B cell (primary cell): ENCODE data around the gene JAM2. TPM values are rescaled to one million over a fixed set of nuclear protein-coding genes. Genes with fewer than 3 reads are reported as not detected.

Experiments
- ATAC-seq: fragments of 200-7000 bp; cut with Tn5 transposase; one replicate; pipeline ENCODE4 v1.10.0; 2021; ENCODE audit warnings: low read depth, mild to moderate bottlenecking, moderate number of reproducible peaks, moderate library complexity
- CTCF ChIA-PET: fragments of 350-600 bp; sonication (Branson Sonifier 250); formaldehyde crosslinking; loops from one replicate; lab custom pipeline; 2021; ENCODE audit warnings: antibody characterized with exemption, inconsistent platforms; lab: Charles Lee
- POLR2A ChIA-PET: fragments of 350-600 bp; sonication (Branson Sonifier 250); formaldehyde crosslinking; loops from one replicate; lab custom pipeline; 2021; ENCODE audit warnings: antibody characterized with exemption; lab: Charles Lee
- DNase-seq: peaks from one replicate; pipeline ENCODE4 v3.0.0; 2013
- H2AFZ ChIP-seq: 2 replicates; pipeline ENCODE4 v1.6.1; 2012; ENCODE audit warnings: mild to moderate bottlenecking, low read depth, low read length; ENCODE audit not compliant: insufficient read depth, poor library complexity, severe bottlenecking
- H3K27ac ChIP-seq, 2 donors: 1 replicate in 1 of 2; 2 replicates in 1 of 2; pipeline ENCODE4 v1.5.1; 2012 to 2013; ENCODE audit warnings: low read length in 2 of 2, mild to moderate bottlenecking in 2 of 2, moderate library complexity in 1 of 2
- H3K27me3 ChIP-seq, 4 experiments: fragments of 200-600 bp in 1 of 4; sonication (generic) in 1 of 4; replicated peaks in 1 of 4; 1 replicate in 2 of 4; 2 replicates in 2 of 4; pipeline versions ENCODE4 v1.6.1 to v1.7.0; 2013 to 2016; ENCODE audit warnings: low read length in 3 of 4, mild to moderate bottlenecking in 2 of 4, mixed read lengths in 1 of 4, moderate library complexity in 1 of 4; ENCODE audit not compliant: insufficient read depth in 4 of 4, control insufficient read depth in 3 of 4; ENCODE audit errors: control extremely low read depth in 1 of 4
- H3K36me3 ChIP-seq, 2 experiments: replicated peaks in 1 of 2; 1 replicate in 1 of 2; 2 replicates in 1 of 2; pipeline versions ENCODE4 v1.6.1 to v1.7.1; 2013; ENCODE audit warnings: low read length in 1 of 2; ENCODE audit not compliant: insufficient read depth in 2 of 2, control insufficient read depth in 1 of 2; ENCODE audit errors: control extremely low read depth in 1 of 2, extremely low read depth in 1 of 2
- H3K4me1 ChIP-seq, 2 donors: fragments of 200-600 bp in 1 of 2; sonication (generic) in 1 of 2; 1 replicate in 1 of 2; 2 replicates in 1 of 2; pipeline versions ENCODE4 v1.5.1 to v1.6.1; 2013 to 2017; ENCODE audit warnings: low read length in 2 of 2; ENCODE audit not compliant: control insufficient read depth in 2 of 2, insufficient read depth in 2 of 2
- H3K4me2 ChIP-seq: replicated peaks from 2 replicates; pipeline ENCODE3; 2012; ENCODE audit warnings: mild to moderate bottlenecking, low read depth, low read length; ENCODE audit not compliant: poor library complexity, severe bottlenecking
- H3K4me3 ChIP-seq, 5 experiments: fragments of 200-600 bp in 1 of 5; sonication (generic) in 1 of 5; 1 replicate in 3 of 5; 2 replicates in 2 of 5; pipeline versions ENCODE4 v1.5.1 to v1.7.0; 2011 to 2016; ENCODE audit warnings: low read length in 4 of 5, mild to moderate bottlenecking in 4 of 5, low read depth in 2 of 5, control low read depth in 1 of 5, moderate library complexity in 1 of 5; ENCODE audit not compliant: insufficient read depth in 1 of 5; ENCODE audit errors: control extremely low read depth in 1 of 5, extremely low read depth in 1 of 5
- H3K79me2 ChIP-seq: fragments of 200-600 bp; sonication (generic); one replicate; pipeline ENCODE4 v1.6.0; 2016; ENCODE audit warnings: low read length; ENCODE audit not compliant: control insufficient read depth, insufficient read depth
- H3K9ac ChIP-seq: fragments of 200-600 bp; sonication (generic); 2 replicates; pipeline ENCODE4 v1.6.1; 2017; ENCODE audit warnings: mild to moderate bottlenecking, low read length, moderate library complexity
- H3K9me3 ChIP-seq, 3 donors: one replicate each; pipeline versions ENCODE4 v1.6.1 to v1.7.1; 2013; ENCODE audit warnings: low read length in 2 of 3; ENCODE audit not compliant: control insufficient read depth in 2 of 3, insufficient read depth in 1 of 3; ENCODE audit errors: control extremely low read depth in 1 of 3
- H4K20me1 ChIP-seq: 2 replicates; pipeline ENCODE4 v1.6.0; 2012; ENCODE audit warnings: mild to moderate bottlenecking, low read length; ENCODE audit not compliant: insufficient read depth, control insufficient read depth, poor library complexity, severe bottlenecking
- H3K27ac Mint-ChIP-seq: one replicate; pipeline ENCODE4 v1.8.0; 2021; ENCODE audit warnings: mixed read lengths
- H3K27me3 Mint-ChIP-seq: one replicate; pipeline ENCODE4 v1.8.0; 2021; ENCODE audit warnings: mixed read lengths
- H3K4me1 Mint-ChIP-seq: one replicate; pipeline ENCODE4 v1.8.0; 2021; ENCODE audit warnings: mixed read lengths
- H3K4me3 Mint-ChIP-seq: one replicate; pipeline ENCODE4 v1.8.0; 2021; ENCODE audit warnings: mixed read lengths
- H3K9me3 Mint-ChIP-seq: one replicate; pipeline ENCODE4 v1.8.0; 2022; ENCODE audit warnings: mixed read lengths; ENCODE audit not compliant: insufficient read depth
- EZH2 ChIP-seq: IDR thresholded peaks from 2 replicates; pipeline ENCODE4 v1.6.1; 2012; ENCODE audit warnings: borderline replicate concordance, low read depth, mild to moderate bottlenecking, moderate library complexity, low read length; ENCODE audit not compliant: insufficient read depth, poor library complexity, severe bottlenecking
- WGBS: methylation state at CpG from one replicate; pipeline ENCODE4 v1.1.5; 2013; ENCODE audit warnings: missing lambda C conversion rate; ENCODE audit not compliant: insufficient coverage; 5-methylcytosine and 5-hydroxymethylcytosine counted together
- intact Hi-C: fragments of 100-400 bp; cut with micrococcal nuclease; formaldehyde crosslinking; loops from one replicate; pipeline ENCODE4 v1.10.0; 2022
- polyA plus RNA-seq: library from polyadenylated mRNA; depleted of rRNA; stranded (reverse); fragments of >200 nt; gene quantifications from 2 replicates; pipeline ENCODE4 v1.2.3, GENCODE V29; 2012
- total RNA-seq, 2 donors: library from RNA; stranded (reverse); fragments of 120-200 nt in 1 of 2; gene quantifications; 1 replicate in 1 of 2; 2 replicates in 1 of 2; pipeline versions ENCODE4 v1.2.3 to v1.2.4, GENCODE V29; 2013 to 2022
- TF ChIP-seq, protein P1 (sequence below): fragments of 200-600 bp; IDR thresholded peaks from one replicate; pipeline ENCODE4 v1.8.0; 2022; ENCODE audit warnings: antibody characterized with exemption, mild to moderate bottlenecking

JAM2 gene
- total and polyA plus RNA-seq, 2 donors (not counting 1 experiment from before 2014, with no cell fraction given), result 0.94 to 1.5 TPM

- H3K4me3 Mint-ChIP-seq, result no peak overlapping the region
- Histone ChIP-seq H3K9me3 (no peaks in the 10 kb centered on the region), H3K27me3 (no peaks in the 10 kb centered on the region), H3K4me2 (no peak overlapping the region), H3K79me2 (no peaks in the 10 kb centered on the region), H4K20me1 (no peaks in the 10 kb centered on the region), H3K4me3 (no peak overlapping the region), H3K9ac (no peak overlapping the region), H3K36me3 (no peaks in the 10 kb centered on the region), H2AFZ (no peak overlapping the region), H3K27ac (no peak overlapping the region), H3K4me1 (no peaks in the 10 kb centered on the region)
- no peaks in the 10 kb centered on the region for H3K4me1 Mint-ChIP-seq
- POLR2A ChIA-PET, result no interaction called here
- no peak overlapping the region for H3K27ac Mint-ChIP-seq
- WGBS, result no CpG with 5 or more reads among the region's 2 CpGs
- H3K9me3 Mint-ChIP-seq, result no peaks in the 10 kb centered on the region
- DNase-seq (no peak), ATAC-seq (no peak)
- no peaks in the 10 kb centered on the region for H3K27me3 Mint-ChIP-seq
- CTCF ChIA-PET, result no interaction called here
- no peak for TF ChIP-seq EZH2
- TF ChIP-seq, protein P1, sequence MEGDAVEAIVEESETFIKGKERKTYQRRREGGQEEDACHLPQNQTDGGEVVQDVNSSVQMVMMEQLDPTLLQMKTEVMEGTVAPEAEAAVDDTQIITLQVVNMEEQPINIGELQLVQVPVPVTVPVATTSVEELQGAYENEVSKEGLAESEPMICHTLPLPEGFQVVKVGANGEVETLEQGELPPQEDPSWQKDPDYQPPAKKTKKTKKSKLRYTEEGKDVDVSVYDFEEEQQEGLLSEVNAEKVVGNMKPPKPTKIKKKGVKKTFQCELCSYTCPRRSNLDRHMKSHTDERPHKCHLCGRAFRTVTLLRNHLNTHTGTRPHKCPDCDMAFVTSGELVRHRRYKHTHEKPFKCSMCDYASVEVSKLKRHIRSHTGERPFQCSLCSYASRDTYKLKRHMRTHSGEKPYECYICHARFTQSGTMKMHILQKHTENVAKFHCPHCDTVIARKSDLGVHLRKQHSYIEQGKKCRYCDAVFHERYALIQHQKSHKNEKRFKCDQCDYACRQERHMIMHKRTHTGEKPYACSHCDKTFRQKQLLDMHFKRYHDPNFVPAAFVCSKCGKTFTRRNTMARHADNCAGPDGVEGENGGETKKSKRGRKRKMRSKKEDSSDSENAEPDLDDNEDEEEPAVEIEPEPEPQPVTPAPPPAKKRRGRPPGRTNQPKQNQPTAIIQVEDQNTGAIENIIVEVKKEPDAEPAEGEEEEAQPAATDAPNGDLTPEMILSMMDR, result no peak
- intact Hi-C loops, result no loop called here
Observed at GRCh38 chr21:25656412-25656811, 17.4 kb downstream of the JAM2 start.

DNA sequence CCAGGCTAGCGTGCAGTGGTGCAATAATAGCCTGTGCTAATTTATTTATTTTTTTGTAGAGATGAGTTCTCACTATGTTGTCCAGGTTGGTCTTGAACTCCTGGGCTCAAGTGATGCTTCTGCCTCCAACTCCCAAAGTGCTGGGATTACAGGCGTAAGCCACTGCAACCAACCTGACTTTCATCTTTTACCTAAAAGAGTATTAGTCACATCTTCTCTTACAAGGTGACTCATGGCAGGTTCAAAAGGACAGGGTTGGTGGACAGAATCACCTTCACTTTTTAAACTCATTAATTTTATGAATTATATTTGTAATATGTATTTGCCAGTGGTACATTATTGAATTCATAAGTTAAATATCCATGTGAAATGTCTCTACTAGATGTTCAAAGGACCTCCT, 18.1 kb downstream of the JAM2 start:
- no peaks in the 10 kb centered on the region for H3K4me1 ChIP-seq
- no peak for DNase-seq
- Mint-ChIP-seq H3K4me3 (no peak overlapping the region), H3K9me3 (no peaks in the 10 kb centered on the region), H3K27me3 (no peaks in the 10 kb centered on the region), H3K27ac (no peak overlapping the region), H3K4me1 (no peaks in the 10 kb centered on the region)
- no peaks in the 10 kb centered on the region for H3K79me2 ChIP-seq
- H3K27me3 ChIP-seq, result no peaks in the 10 kb centered on the region
- ChIA-PET CTCF (no interaction called here), POLR2A (no interaction called here)
- H3K4me3 ChIP-seq, result no peak overlapping the region
- no peak overlapping the region for H3K4me2 ChIP-seq
- no peak overlapping the region for H3K27ac ChIP-seq
- H3K9ac ChIP-seq, result no peak overlapping the region
- H4K20me1 ChIP-seq, result no peaks in the 10 kb centered on the region
- H2AFZ ChIP-seq, result no peak overlapping the region
- TF ChIP-seq, protein P1, result no peak
- no peak for TF ChIP-seq EZH2
- no peaks in the 10 kb centered on the region for H3K9me3 ChIP-seq
- intact Hi-C loops, result no loop called here
- H3K36me3 ChIP-seq, result no peaks in the 10 kb centered on the region
- 100% methylated on average over 1 of the region's 2 CpGs for WGBS
- ATAC-seq, result no peak
